CD4-positive, alpha-beta T cell (primary cell): Measurements from ENCODE around the gene PKNOX1. TPM values are rescaled to one million over a fixed set of nuclear protein-coding genes. Genes with fewer than 3 reads are reported as not detected.

Experiments
- ATAC-seq: fragments of 200-7000 bp; cut with Tn5 transposase; one replicate; pipeline ENCODE4 v1.10.0; 2022; ENCODE audit warnings: mild to moderate bottlenecking; ENCODE audit not compliant: poor library complexity
- CTCF ChIA-PET: fragments of 350-600 bp; sonication (Branson Sonifier 250); formaldehyde crosslinking; loops from one replicate; lab custom pipeline; 2021; ENCODE audit warnings: antibody characterized with exemption, inconsistent platforms; lab: Charles Lee
- POLR2A ChIA-PET: fragments of 350-600 bp; sonication (Branson Sonifier 250); formaldehyde crosslinking; loops from one replicate; lab custom pipeline; 2021; ENCODE audit warnings: antibody characterized with exemption, inconsistent platforms; lab: Charles Lee
- DNase-seq, 14 experiments: peaks; one replicate each; pipeline ENCODE4 v3.0.0-alpha.2; 2013 to 2020; ENCODE audit warnings: mixed read lengths in 2 of 14
- H3K27ac ChIP-seq, 2 donors: one replicate each; pipeline versions ENCODE4 v1.5.1 to v1.7.0; 2013; ENCODE audit warnings: low read length in 2 of 2, low read depth in 1 of 2, mild to moderate bottlenecking in 1 of 2
- H3K27me3 ChIP-seq, 2 experiments: 1 replicate in 1 of 2; 2 replicates in 1 of 2; pipeline versions ENCODE4 v1.6.1 to v1.7.0; 2013; ENCODE audit warnings: low read length in 2 of 2, control low read depth in 1 of 2, mild to moderate bottlenecking in 1 of 2, moderate library complexity in 1 of 2; ENCODE audit not compliant: insufficient read depth in 2 of 2, control insufficient read depth in 1 of 2
- H3K36me3 ChIP-seq: one replicate; pipeline ENCODE4 v1.6.1; 2013; ENCODE audit warnings: low read length, control low read depth; ENCODE audit not compliant: insufficient read depth
- H3K4me1 ChIP-seq: one replicate; pipeline ENCODE4 v1.6.1; 2013; ENCODE audit warnings: low read length, control low read depth; ENCODE audit not compliant: insufficient read depth
- H3K4me3 ChIP-seq: one replicate; pipeline ENCODE4 v1.5.1; 2013; ENCODE audit warnings: mild to moderate bottlenecking, low read length, moderate library complexity
- H3K9me3 ChIP-seq, 2 experiments: 1 replicate in 1 of 2; 2 replicates in 1 of 2; pipeline versions ENCODE4 v1.6.1 to v1.7.0; 2013; ENCODE audit warnings: low read length in 2 of 2, mild to moderate bottlenecking in 2 of 2, control low read depth in 1 of 2, moderate library complexity in 1 of 2; ENCODE audit not compliant: control insufficient read depth in 1 of 2, insufficient read depth in 1 of 2
- H3K27ac Mint-ChIP-seq: one replicate; pipeline ENCODE4 v1.8.0; 2020; ENCODE audit warnings: mixed read lengths
- H3K27me3 Mint-ChIP-seq: one replicate; pipeline ENCODE4 v1.8.0; 2021; ENCODE audit warnings: mixed read lengths
- H3K36me3 Mint-ChIP-seq: one replicate; pipeline ENCODE4 v1.8.0; 2021; ENCODE audit warnings: low read depth, mixed read lengths
- H3K4me1 Mint-ChIP-seq: one replicate; pipeline ENCODE4 v1.8.0; 2021; ENCODE audit warnings: low read depth, mixed read lengths
- H3K4me3 Mint-ChIP-seq: one replicate; pipeline ENCODE4 v1.8.0; 2020; ENCODE audit warnings: mild to moderate bottlenecking, mixed read lengths
- H3K9me3 Mint-ChIP-seq: one replicate; pipeline ENCODE4 v1.8.0; 2020; ENCODE audit warnings: mixed read lengths
- CTCF ChIP-seq: fragments of 200-600 bp; IDR thresholded peaks from one replicate; pipeline ENCODE4 v1.8.0; 2022; ENCODE audit warnings: antibody characterized with exemption, mild to moderate bottlenecking
- intact Hi-C, 2 experiments: fragments of 100-400 bp; cut with DNase I in 1 of 2; cut with micrococcal nuclease in 1 of 2; formaldehyde crosslinking; loops; one replicate each; pipeline versions ENCODE4 v1.15.1 to v1.9.0; 2023 to 2025; cut with DNase I, micrococcal nuclease
- total RNA-seq, 174 experiments: library from RNA in 2 of 174; stranded (reverse) in 2 of 174; gene quantifications; one replicate each; pipeline ENCODE4 v1.2.3 and lab custom pipeline; 2021 to 2026

Gene PKNOX1
- total RNA-seq, 2 experiments from 2014 or later: 10.3 TPM

- ChIA-PET CTCF (no interaction called here), POLR2A (no interaction called here)
- ATAC-seq (no peak), DNase-seq (no peak)
- Histone ChIP-seq H3K27ac (no peak overlapping the region), H3K4me1 (no peaks in the 10 kb centered on the region), H3K4me3 (no peak overlapping the region), H3K9me3 (no peaks in the 10 kb centered on the region), H3K36me3 (peaks cover 45% of the 10 kb centered on the region), H3K27me3 (no peaks in the 10 kb centered on the region)
- no peak overlapping the region for H3K27ac Mint-ChIP-seq
- H3K36me3 Mint-ChIP-seq: peaks cover 69% of the 10 kb centered on the region
- intact Hi-C loops: no loop called here
- no peaks in the 10 kb centered on the region for H3K27me3 Mint-ChIP-seq
- no peaks in the 10 kb centered on the region for H3K9me3 Mint-ChIP-seq
- H3K4me1 Mint-ChIP-seq: no peaks in the 10 kb centered on the region
- no peak overlapping the region for H3K4me3 Mint-ChIP-seq
- TF ChIP-seq CTCF: no peak
Measured at GRCh38 chr21:43006874-43007208, 32.5 kb downstream of the PKNOX1 start.

- ATAC-seq (no peak), DNase-seq (no peak)
- no peaks in the 10 kb centered on the region for H3K4me1 Mint-ChIP-seq
- peaks cover 81% of the 10 kb centered on the region for H3K36me3 Mint-ChIP-seq
- no peaks in the 10 kb centered on the region for H3K27me3 Mint-ChIP-seq
- no peak overlapping the region for H3K4me3 ChIP-seq
- no peak overlapping the region for H3K27ac Mint-ChIP-seq
- peaks cover 57% of the 10 kb centered on the region for H3K36me3 ChIP-seq
- no peak for TF ChIP-seq CTCF
- H3K27me3 ChIP-seq: no peaks in the 10 kb centered on the region
- no peaks in the 10 kb centered on the region for H3K4me1 ChIP-seq
- ChIA-PET POLR2A (no interaction called here), CTCF (no interaction called here)
- intact Hi-C loops: no loop called here
- no peak overlapping the region for H3K27ac ChIP-seq
- H3K9me3 ChIP-seq: no peaks in the 10 kb centered on the region
- no peaks in the 10 kb centered on the region for H3K9me3 Mint-ChIP-seq
- H3K4me3 Mint-ChIP-seq: no peak overlapping the region
Measured at GRCh38 chr21:43012596-43012995, 38.2 kb downstream of the PKNOX1 start.

- Histone ChIP-seq H3K27me3 (no peaks in the 10 kb centered on the region), H3K36me3 (peaks cover 59% of the 10 kb centered on the region), H3K4me3 (no peak overlapping the region), H3K4me1 (no peaks in the 10 kb centered on the region), H3K9me3 (no peaks in the 10 kb centered on the region), H3K27ac (no peak overlapping the region)
- Mint-ChIP-seq H3K27ac (no peak overlapping the region), H3K27me3 (no peaks in the 10 kb centered on the region), H3K36me3 (peaks cover 82% of the 10 kb centered on the region), H3K4me1 (no peaks in the 10 kb centered on the region), H3K9me3 (no peaks in the 10 kb centered on the region), H3K4me3 (no peak overlapping the region)
- ChIA-PET CTCF (no interaction called here), POLR2A (no interaction called here)
- no peak for TF ChIP-seq CTCF
- DNase-seq (no peak), ATAC-seq (no peak)
- intact Hi-C loops: no loop called here
Measured at GRCh38 chr21:43015906-43016540, 41.7 kb downstream of the PKNOX1 start.
